HepG2 (cell line): ENCODE results near the gene AP1M1. TPM values are rescaled to one million over a fixed set of nuclear protein-coding genes. Genes with fewer than 3 reads are reported as not detected.

Source experiments
- CREM ChIP-seq, 2 experiments: sonication (generic) in 1 of 2; formaldehyde crosslinking in 1 of 2; IDR thresholded peaks; 2 replicates each; pipeline versions ENCODE4 v1.4.0 to v1.6.1; 2016 to 2020; ENCODE audit warnings: antibody characterized with exemption in 1 of 2, mild to moderate bottlenecking in 1 of 2, missing genetic modification reagents in 1 of 2
- ELF4 ChIP-seq: sonication (generic); formaldehyde crosslinking; IDR thresholded peaks from 2 replicates; pipeline ENCODE4 v1.5.0; 2020; ENCODE audit warnings: missing genetic modification reagents, mild to moderate bottlenecking, moderate library complexity, borderline replicate concordance
- HCFC1 ChIP-seq: fragments of 150-350 bp; IDR thresholded peaks from 2 replicates; pipeline ENCODE4 v1.6.1; 2014; ENCODE audit warnings: low read depth, low read length
- HOXA5 ChIP-seq: sonication (generic); formaldehyde crosslinking; IDR thresholded peaks from 2 replicates; pipeline ENCODE4 v1.4.0; 2020; ENCODE audit warnings: missing genetic modification reagents
- ISL2 ChIP-seq: sonication (generic); formaldehyde crosslinking; IDR thresholded peaks from 2 replicates; pipeline ENCODE4 v1.5.0; 2020; ENCODE audit warnings: missing genetic modification reagents
- JUNB ChIP-seq: sonication (generic); formaldehyde crosslinking; IDR thresholded peaks from 2 replicates; pipeline ENCODE4 v1.8.0; 2022; ENCODE audit warnings: missing genetic modification reagents, mild to moderate bottlenecking, borderline replicate concordance
- KDM5B ChIP-seq: sonication (generic); formaldehyde crosslinking; IDR thresholded peaks from 2 replicates; pipeline ENCODE4 v1.4.0; 2020; ENCODE audit warnings: missing genetic modification reagents, mild to moderate bottlenecking, borderline replicate concordance
- MEF2D ChIP-seq: sonication (generic); formaldehyde crosslinking; IDR thresholded peaks from 2 replicates; pipeline ENCODE4 v1.5.1; 2020; ENCODE audit warnings: mild to moderate bottlenecking, missing genetic modification reagents
- NFKB2 ChIP-seq: sonication (generic); formaldehyde crosslinking; IDR thresholded peaks from 2 replicates; pipeline ENCODE4 v1.4.0; 2020; ENCODE audit warnings: missing genetic modification reagents, borderline replicate concordance
- REPIN1 ChIP-seq: sonication (generic); formaldehyde crosslinking; IDR thresholded peaks from 2 replicates; pipeline ENCODE4 v1.8.0; 2022; ENCODE audit warnings: missing genetic modification reagents, low read depth, mild to moderate bottlenecking, borderline replicate concordance
- SIN3A ChIP-seq: IDR thresholded peaks from 2 replicates; pipeline ENCODE4 v1.6.1; 2011; ENCODE audit warnings: low read depth, mild to moderate bottlenecking, control low read depth, low read length, borderline replicate concordance
- SKI ChIP-seq: fragments of 450-650 bp; IDR thresholded peaks from one replicate; pipeline ENCODE4 v1.6.1; 2018; ENCODE audit warnings: mild to moderate bottlenecking; ENCODE audit not compliant: partially characterized antibody
- TAF1 ChIP-seq: sonication (generic); formaldehyde crosslinking; IDR thresholded peaks from 2 replicates; pipeline ENCODE4 v1.4.0; 2020; ENCODE audit warnings: missing genetic modification reagents
- ZNF205 ChIP-seq: IDR thresholded peaks from 2 replicates; pipeline ENCODE4 v1.6.1; 2018; ENCODE audit warnings: missing biosample characterization, missing genetic modification reagents
- ZNF263 ChIP-seq: sonication (generic); formaldehyde crosslinking; IDR thresholded peaks from 2 replicates; pipeline ENCODE4 v1.4.0; 2020; ENCODE audit warnings: missing genetic modification reagents
- ZNF282 ChIP-seq: fragments of 450-650 bp; IDR thresholded peaks from 2 replicates; pipeline ENCODE4 v1.6.1; 2018; ENCODE audit not compliant: partially characterized antibody
- ZNF766 ChIP-seq: sonication (generic); formaldehyde crosslinking; IDR thresholded peaks from 2 replicates; pipeline ENCODE4 v1.5.0; 2020; ENCODE audit warnings: missing genetic modification reagents, borderline replicate concordance
- ZNF768 ChIP-seq: sonication (generic); formaldehyde crosslinking; IDR thresholded peaks from 2 replicates; pipeline ENCODE4 v1.4.0; 2020; ENCODE audit warnings: missing genetic modification reagents
- polyA plus RNA-seq, 8 experiments: library from polyadenylated mRNA; depleted of rRNA in 3 of 8; stranded (reverse) in 7 of 8; unstranded in 1 of 8; fragments of >200 nt; fragmentation: Illumina TruSeq in 4 of 8; extraction: Trizol in 4 of 8; gene quantifications; 2 replicates each; pipeline versions ENCODE4 v1.2.1 to v1.2.3, GENCODE V29; 2011 to 2016; ENCODE audit warnings: low read depth in 4 of 8, missing spikeins in 1 of 8, mixed read lengths in 1 of 8; ENCODE audit not compliant: insufficient read depth in 1 of 8
- total RNA-seq, 5 experiments: library from RNA; depleted of rRNA; stranded (reverse); fragments of >200 nt; fragmentation: Illumina TruSeq; extraction: Trizol; gene quantifications; 2 replicates each; pipeline ENCODE4 v1.2.3, GENCODE V29; 2016; ENCODE audit warnings: low read depth in 1 of 5
- TF ChIP-seq, protein P1 (sequence below): sonication (generic); formaldehyde crosslinking; IDR thresholded peaks from 2 replicates; pipeline ENCODE4 v1.8.0; 2022; ENCODE audit warnings: missing genetic modification reagents, mild to moderate bottlenecking, moderate library complexity, borderline replicate concordance
- TF ChIP-seq, protein P2 (sequence below): sonication (generic); formaldehyde crosslinking; conservative IDR thresholded peaks from 2 replicates; pipeline ENCODE4 v1.8.0; 2022; ENCODE audit warnings: missing genetic modification reagents
- TF ChIP-seq, protein P3 (sequence below): fragments of 450-650 bp; IDR thresholded peaks from 2 replicates; pipeline ENCODE4 v1.6.1; 2016
- TF ChIP-seq, protein P4 (sequence below): IDR thresholded peaks from 2 replicates; pipeline ENCODE4 v1.6.1; 2018; ENCODE audit warnings: missing genetic modification reagents, mild to moderate bottlenecking, missing compliant biosample characterization
- TF ChIP-seq, protein P5 (sequence below): sonication (generic); formaldehyde crosslinking; IDR thresholded peaks from 2 replicates; pipeline ENCODE4 v1.4.0; 2020; ENCODE audit warnings: missing genetic modification reagents

The AP1M1 gene
- total and polyA plus RNA-seq, 2 of the 13 experiments (the other 11 are each of a cell fraction or from before 2014, with no cell fraction given), result 34.4 to 46.1 TPM

DNA sequence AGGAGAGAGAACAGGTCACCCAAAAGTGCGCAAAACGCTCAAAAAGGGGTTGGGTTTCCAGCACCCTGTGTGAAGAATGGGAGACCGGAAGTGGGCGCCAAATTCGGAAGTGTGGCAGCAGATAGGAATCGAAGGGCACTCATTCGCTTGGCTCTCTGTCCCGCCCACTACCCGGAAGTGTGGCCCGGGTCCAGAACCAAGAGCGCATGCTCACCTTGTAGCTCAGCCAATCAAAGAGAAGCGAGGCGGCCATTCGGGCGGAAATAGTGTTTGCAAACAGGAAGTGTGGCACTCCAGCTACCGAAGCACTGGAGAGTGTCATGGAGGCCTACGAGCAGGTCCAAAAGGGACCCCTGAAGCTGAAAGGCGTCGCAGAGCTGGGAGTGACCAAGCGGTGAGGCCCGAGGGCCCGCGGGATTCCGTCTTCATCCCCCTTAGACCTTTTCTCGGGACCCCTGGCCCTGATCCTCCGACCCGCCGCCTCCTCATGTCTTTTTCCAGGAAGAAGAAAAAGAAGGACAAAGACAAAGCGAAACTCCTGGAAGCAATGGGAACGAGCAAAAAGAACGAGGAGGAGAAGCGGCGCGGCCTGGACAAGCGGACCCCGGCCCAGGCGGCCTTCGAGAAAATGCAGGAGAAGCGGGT is 12.5 kb upstream of the AP1M1 start, which contains the start of gene FAM32A (continued):
- TF ChIP-seq, protein P1, sequence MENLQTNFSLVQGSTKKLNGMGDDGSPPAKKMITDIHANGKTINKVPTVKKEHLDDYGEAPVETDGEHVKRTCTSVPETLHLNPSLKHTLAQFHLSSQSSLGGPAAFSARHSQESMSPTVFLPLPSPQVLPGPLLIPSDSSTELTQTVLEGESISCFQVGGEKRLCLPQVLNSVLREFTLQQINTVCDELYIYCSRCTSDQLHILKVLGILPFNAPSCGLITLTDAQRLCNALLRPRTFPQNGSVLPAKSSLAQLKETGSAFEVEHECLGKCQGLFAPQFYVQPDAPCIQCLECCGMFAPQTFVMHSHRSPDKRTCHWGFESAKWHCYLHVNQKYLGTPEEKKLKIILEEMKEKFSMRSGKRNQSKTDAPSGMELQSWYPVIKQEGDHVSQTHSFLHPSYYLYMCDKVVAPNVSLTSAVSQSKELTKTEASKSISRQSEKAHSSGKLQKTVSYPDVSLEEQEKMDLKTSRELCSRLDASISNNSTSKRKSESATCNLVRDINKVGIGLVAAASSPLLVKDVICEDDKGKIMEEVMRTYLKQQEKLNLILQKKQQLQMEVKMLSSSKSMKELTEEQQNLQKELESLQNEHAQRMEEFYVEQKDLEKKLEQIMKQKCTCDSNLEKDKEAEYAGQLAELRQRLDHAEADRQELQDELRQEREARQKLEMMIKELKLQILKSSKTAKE, result no peak
- TF ChIP-seq, protein P2, sequence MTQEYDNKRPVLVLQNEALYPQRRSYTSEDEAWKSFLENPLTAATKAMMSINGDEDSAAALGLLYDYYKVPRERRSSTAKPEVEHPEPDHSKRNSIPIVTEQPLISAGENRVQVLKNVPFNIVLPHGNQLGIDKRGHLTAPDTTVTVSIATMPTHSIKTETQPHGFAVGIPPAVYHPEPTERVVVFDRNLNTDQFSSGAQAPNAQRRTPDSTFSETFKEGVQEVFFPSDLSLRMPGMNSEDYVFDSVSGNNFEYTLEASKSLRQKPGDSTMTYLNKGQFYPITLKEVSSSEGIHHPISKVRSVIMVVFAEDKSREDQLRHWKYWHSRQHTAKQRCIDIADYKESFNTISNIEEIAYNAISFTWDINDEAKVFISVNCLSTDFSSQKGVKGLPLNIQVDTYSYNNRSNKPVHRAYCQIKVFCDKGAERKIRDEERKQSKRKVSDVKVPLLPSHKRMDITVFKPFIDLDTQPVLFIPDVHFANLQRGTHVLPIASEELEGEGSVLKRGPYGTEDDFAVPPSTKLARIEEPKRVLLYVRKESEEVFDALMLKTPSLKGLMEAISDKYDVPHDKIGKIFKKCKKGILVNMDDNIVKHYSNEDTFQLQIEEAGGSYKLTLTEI (CRISPR knock-in tag), result no peak
- TF ChIP-seq ZNF768 (CRISPR knock-in tag) (0 out of 2 replicates have a peak, but pooled peaks have one; percentile 34), NFKB2 (CRISPR knock-in tag) (no peak), ZNF205 (peak; percentile 36; the same call in 1 of the 2 replicates), KDM5B (CRISPR knock-in tag) (peak; percentile 37; the same call in 1 of the 2 replicates), HOXA5 (CRISPR knock-in tag) (0 out of 2 replicates have a peak, but pooled peaks have one; percentile 8), ISL2 (CRISPR knock-in tag) (0 out of 2 replicates have a peak, but pooled peaks have one; percentile 25), ZNF263 (CRISPR knock-in tag) (0 out of 2 replicates have a peak, but pooled peaks have one; percentile 30), HCFC1 (peak; percentile 70), SKI (peak; percentile 12), ELF4 (CRISPR knock-in tag) (peak; percentile 94), SIN3A (peak; percentile 74; the same call in 1 of the 2 replicates), REPIN1 (0 out of 2 replicates have a peak, but pooled peaks have one; percentile 31), JUNB (CRISPR knock-in tag) (no peak), TAF1 (CRISPR knock-in tag) (peak; percentile 89), MEF2D (0 out of 2 replicates have a peak, but pooled peaks have one; percentile 41), ZNF282 (no peak), CREM (IDR thresholded peaks at IDR 0.05) (peak; percentile 84), CREM (CRISPR knock-in tag; IDR thresholded peaks at IDR 0.05) (no peak), ZNF766 (CRISPR knock-in tag) (peak; percentile 75; the same call in 1 of the 2 replicates)
- TF ChIP-seq, protein P3, sequence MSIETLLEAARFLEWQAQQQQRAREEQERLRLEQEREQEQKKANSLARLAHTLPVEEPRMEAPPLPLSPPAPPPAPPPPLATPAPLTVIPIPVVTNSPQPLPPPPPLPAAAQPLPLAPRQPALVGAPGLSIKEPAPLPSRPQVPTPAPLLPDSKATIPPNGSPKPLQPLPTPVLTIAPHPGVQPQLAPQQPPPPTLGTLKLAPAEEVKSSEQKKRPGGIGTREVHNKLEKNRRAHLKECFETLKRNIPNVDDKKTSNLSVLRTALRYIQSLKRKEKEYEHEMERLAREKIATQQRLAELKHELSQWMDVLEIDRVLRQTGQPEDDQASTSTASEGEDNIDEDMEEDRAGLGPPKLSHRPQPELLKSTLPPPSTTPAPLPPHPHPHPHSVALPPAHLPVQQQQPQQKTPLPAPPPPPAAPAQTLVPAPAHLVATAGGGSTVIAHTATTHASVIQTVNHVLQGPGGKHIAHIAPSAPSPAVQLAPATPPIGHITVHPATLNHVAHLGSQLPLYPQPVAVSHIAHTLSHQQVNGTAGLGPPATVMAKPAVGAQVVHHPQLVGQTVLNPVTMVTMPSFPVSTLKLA, result peak; percentile 26; the same call in 1 of the 2 replicates
- TF ChIP-seq, protein P4, sequence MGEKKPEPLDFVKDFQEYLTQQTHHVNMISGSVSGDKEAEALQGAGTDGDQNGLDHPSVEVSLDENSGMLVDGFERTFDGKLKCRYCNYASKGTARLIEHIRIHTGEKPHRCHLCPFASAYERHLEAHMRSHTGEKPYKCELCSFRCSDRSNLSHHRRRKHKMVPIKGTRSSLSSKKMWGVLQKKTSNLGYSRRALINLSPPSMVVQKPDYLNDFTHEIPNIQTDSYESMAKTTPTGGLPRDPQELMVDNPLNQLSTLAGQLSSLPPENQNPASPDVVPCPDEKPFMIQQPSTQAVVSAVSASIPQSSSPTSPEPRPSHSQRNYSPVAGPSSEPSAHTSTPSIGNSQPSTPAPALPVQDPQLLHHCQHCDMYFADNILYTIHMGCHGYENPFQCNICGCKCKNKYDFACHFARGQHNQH (CRISPR knock-in tag), result 0 out of 2 replicates have a peak, but pooled peaks have one; percentile 41
- TF ChIP-seq, protein P5, sequence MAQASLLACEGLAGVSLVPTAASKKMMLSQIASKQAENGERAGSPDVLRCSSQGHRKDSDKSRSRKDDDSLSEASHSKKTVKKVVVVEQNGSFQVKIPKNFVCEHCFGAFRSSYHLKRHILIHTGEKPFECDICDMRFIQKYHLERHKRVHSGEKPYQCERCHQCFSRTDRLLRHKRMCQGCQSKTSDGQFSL, result no peak
